RPMI8226 (cell line): ENCODE results near the gene KRTAP17-1.
"Not testable (repeated sequence)": the region's sequence is repeated elsewhere in the genome, so short reads cannot be mapped to it uniquely, and the experiment has no call there.

Source experiments
- DNase-seq: peaks from one replicate; pipeline ENCODE4 v3.0.0-alpha.2; 2015

The KRTAP17-1 gene

GRCh38 chr17:41301916-41302901 is 13.3 kb downstream of the KRTAP17-1 start, which contains the start of gene KRTAP29-1:
KRTAP29-1 (minus strand) TSS chr17:41302851; CDS start chr17:41302851, 0 bp downstream.
- peak; percentile 57 for DNase-seq

GRCh38 chr17:41301204-41301790 is 14.2 kb downstream of the KRTAP17-1 start:
- DNase-seq = no peak

GRCh38 chr17:41298458-41299135 is 16.9 kb downstream of the KRTAP17-1 start:
- DNase-seq = no peak

GRCh38 chr17:41296846-41297245 is 18.7 kb downstream of the KRTAP17-1 start:
- DNase-seq = no peak

- DNase-seq = no peak
Observed at GRCh38 chr17:41294016-41294415, 21.5 kb downstream of the KRTAP17-1 start.

GRCh38 chr17:41287050-41287449 is 28.5 kb downstream of the KRTAP17-1 start:
- DNase-seq = no peak

- DNase-seq = no peak
Observed at GRCh38 chr17:41284546-41284945, 31.0 kb downstream of the KRTAP17-1 start.

- no peak for DNase-seq
Observed at GRCh38 chr17:41284043-41284442, 31.5 kb downstream of the KRTAP17-1 start.

- DNase-seq = no peak
Observed at GRCh38 chr17:41278176-41278955, 37.1 kb downstream of the KRTAP17-1 start.

GRCh38 chr17:41275648-41276190 is 39.8 kb downstream of the KRTAP17-1 start, which contains the start of gene KRTAP9-7:
KRTAP9-7 (plus strand) TSS chr17:41275698; CDS start chr17:41275698, 0 bp downstream.
- not testable (repeated sequence) for DNase-seq

- no peak for DNase-seq
Observed at GRCh38 chr17:41271858-41272257, 43.7 kb downstream of the KRTAP17-1 start.

GRCh38 chr17:41271323-41271722 is 44.2 kb downstream of the KRTAP17-1 start:
- DNase-seq = not testable (repeated sequence)

GRCh38 chr17:41267711-41268110 is 47.8 kb downstream of the KRTAP17-1 start:
- DNase-seq = no peak

- no peak for DNase-seq
Observed at GRCh38 chr17:41265078-41265477, 50.4 kb downstream of the KRTAP17-1 start, which contains the start of gene KRTAP9-6. KRTAP9-6 (plus strand) TSS chr17:41265378; CDS start chr17:41265378, 0 bp downstream.
